HS-5 (cell line): Measurements from ENCODE around the gene ZNF397.
A peak's percentile ranks its signal among the peaks of the same experiment; 100 is the strongest.

Experiments used
- DNase-seq: peaks from one replicate; pipeline ENCODE4 v3.0.0-alpha.2; 2012; ENCODE audit warnings: low read depth

The ZNF397 gene

GRCh38 chr18:35246831-35247230 lies 6.0 kb downstream of the ZNF397 start:
- DNase-seq: no peak

GRCh38 chr18:35247412-35248249 lies 6.8 kb downstream of the ZNF397 start:
- DNase-seq: no peak

GRCh38 chr18:35248429-35248828 lies 7.6 kb downstream of the ZNF397 start:
- DNase-seq: no peak

GRCh38 chr18:35252466-35252865 lies 11.6 kb downstream of the ZNF397 start:
- no peak for DNase-seq

- DNase-seq: no peak
Measured at GRCh38 chr18:35253655-35254287, 12.9 kb downstream of the ZNF397 start.

GRCh38 chr18:35256947-35257346 lies 16.1 kb downstream of the ZNF397 start:
- no peak for DNase-seq

GRCh38 chr18:35264409-35264808 lies 23.6 kb downstream of the ZNF397 start:
- DNase-seq: no peak

- DNase-seq: no peak
Measured at GRCh38 chr18:35267161-35267651, 26.4 kb downstream of the ZNF397 start.

- DNase-seq: no peak
Measured at GRCh38 chr18:35267809-35268208, 27.0 kb downstream of the ZNF397 start.

- DNase-seq: no peak
Measured at GRCh38 chr18:35268821-35269220, 28.0 kb downstream of the ZNF397 start.

GRCh38 chr18:35271656-35272055 lies 30.8 kb downstream of the ZNF397 start:
- DNase-seq: no peak

GRCh38 chr18:35276267-35276666 lies 35.4 kb downstream of the ZNF397 start:
- no peak for DNase-seq

- DNase-seq: no peak
Measured at GRCh38 chr18:35277633-35278032, 36.8 kb downstream of the ZNF397 start.

- no peak for DNase-seq
Measured at GRCh38 chr18:35278085-35278484, 37.3 kb downstream of the ZNF397 start.

- no peak for DNase-seq
Measured at GRCh38 chr18:35278969-35279368, 38.1 kb downstream of the ZNF397 start.

- peak; percentile 81 for DNase-seq
Measured at GRCh38 chr18:35282353-35282752, 41.5 kb downstream of the ZNF397 start.

GRCh38 chr18:35283923-35284794 lies 43.3 kb downstream of the ZNF397 start:
- no peak for DNase-seq

- DNase-seq: no peak
Measured at GRCh38 chr18:35284841-35285240, 44.0 kb downstream of the ZNF397 start.

- DNase-seq: no peak
Measured at GRCh38 chr18:35289293-35289692, 48.5 kb downstream of the ZNF397 start.

GRCh38 chr18:35289727-35290093 lies 48.9 kb downstream of the ZNF397 start:
- no peak for DNase-seq

- peak; percentile 56 for DNase-seq
Measured at GRCh38 chr18:35290094-35290735, 49.4 kb downstream of the ZNF397 start, which contains the start of gene ZSCAN30. TSS of gene ZSCAN30 (minus strand) at chr18:35290229. CDS start at chr18:35264352, 25,877 bp downstream.

GRCh38 chr18:35291166-35291565 lies 50.3 kb downstream of the ZNF397 start:
- DNase-seq: no peak
